HUES64 (cell line): ENCODE results near the gene ORC3.
"Not testable (repeated sequence)": the region's sequence is repeated elsewhere in the genome, so short reads cannot be mapped to it uniquely, and the experiment has no call there.

ENCODE experiments used
- H3K27ac ChIP-seq: 2 replicates; pipeline ENCODE4 v1.7.0; 2013; ENCODE audit warnings: low read depth, low read length, inconsistent platforms
- H3K27me3 ChIP-seq: 2 replicates; pipeline ENCODE4 v1.6.1; 2013; ENCODE audit warnings: mild to moderate bottlenecking, low read length; ENCODE audit not compliant: insufficient read depth
- H3K36me3 ChIP-seq: 2 replicates; pipeline ENCODE4 v1.6.1; 2013; ENCODE audit warnings: mild to moderate bottlenecking, low read length; ENCODE audit not compliant: insufficient read depth
- H3K4me1 ChIP-seq: 2 replicates; pipeline ENCODE4 v1.6.1; 2013; ENCODE audit warnings: mild to moderate bottlenecking, low read length, moderate library complexity; ENCODE audit not compliant: insufficient read depth
- H3K4me3 ChIP-seq: 2 replicates; pipeline ENCODE4 v1.5.1; 2013; ENCODE audit warnings: mild to moderate bottlenecking, low read length, moderate library complexity
- H3K9ac ChIP-seq: 2 replicates; pipeline ENCODE4 v1.6.1; 2013; ENCODE audit warnings: mild to moderate bottlenecking, low read depth, low read length
- H3K9me3 ChIP-seq: 2 replicates; pipeline ENCODE4 v1.6.1; 2013; ENCODE audit warnings: low read depth, low read length; ENCODE audit not compliant: insufficient read depth
- WGBS: fragments of 150-250, 120-280 bp; methylation state at CpG from one replicate; pipeline ENCODE4 v1.1.7; 2013; ENCODE audit warnings: missing lambda C conversion rate; 5-methylcytosine and 5-hydroxymethylcytosine counted together

Gene ORC3

GRCh38 chr6:87706187-87706966 is 116.4 kb downstream of the ORC3 start:
- Histone ChIP-seq H3K9ac (no peak overlapping the region), H3K4me3 (no peak overlapping the region), H3K27me3 (no peaks in the 10 kb centered on the region), H3K27ac (no peak overlapping the region), H3K36me3 (no peaks in the 10 kb centered on the region), H3K4me1 (no peaks in the 10 kb centered on the region), H3K9me3 (no peaks in the 10 kb centered on the region)
- 95% methylated on average over 2 of the region's 3 CpGs for WGBS

- not testable (repeated sequence) for H3K27me3 ChIP-seq, H3K9ac ChIP-seq, H3K4me3 ChIP-seq, H3K4me1 ChIP-seq, H3K27ac ChIP-seq, H3K36me3 ChIP-seq, H3K9me3 ChIP-seq
- WGBS: 94% methylated on average over 2 of the region's 7 CpGs
Measured at GRCh38 chr6:87708581-87709427, 118.9 kb downstream of the ORC3 start.

GRCh38 chr6:87710090-87710489 is 120.2 kb downstream of the ORC3 start:
- 90% methylated on average over 3 of the region's 3 CpGs for WGBS
- Histone ChIP-seq H3K4me3 (no peak overlapping the region), H3K4me1 (peaks cover 6% of the 10 kb centered on the region), H3K9ac (no peak overlapping the region), H3K9me3 (no peaks in the 10 kb centered on the region), H3K27me3 (no peaks in the 10 kb centered on the region), H3K36me3 (no peaks in the 10 kb centered on the region), H3K27ac (no peak overlapping the region)

- 84% methylated on average over 2 of the region's 3 CpGs for WGBS
- H3K27ac ChIP-seq, H3K9ac ChIP-seq, H3K4me1 ChIP-seq, H3K9me3 ChIP-seq, H3K36me3 ChIP-seq, H3K4me3 ChIP-seq, H3K27me3 ChIP-seq: not testable (repeated sequence)
Measured at GRCh38 chr6:87712713-87713112, 122.8 kb downstream of the ORC3 start.

- Histone ChIP-seq H3K27ac (no peak overlapping the region), H3K4me3 (no peak overlapping the region), H3K9me3 (no peaks in the 10 kb centered on the region), H3K36me3 (no peaks in the 10 kb centered on the region), H3K4me1 (peaks cover 6% of the 10 kb centered on the region), H3K9ac (no peak overlapping the region), H3K27me3 (no peaks in the 10 kb centered on the region)
- WGBS: 76% methylated on average over 2 of the region's 2 CpGs
Measured at GRCh38 chr6:87714093-87714842, 124.3 kb downstream of the ORC3 start.
